HTERT RPE-1 (cell line): Measurements from ENCODE around the gene TET3.
"Not testable (repeated sequence)": the region's sequence is repeated elsewhere in the genome, so short reads cannot be mapped to it uniquely, and the experiment has no call there.

Experiments
- in situ Hi-C: fragments of 300-500 bp; cut with MboI; formaldehyde crosslinking; loops from 4 replicates; pipeline ENCODE4 v1.14.3; 2020; ENCODE audit warnings: low sequenced_read_pairs

Gene TET3

GRCh38 chr2:73984203-73984921 is at the start of gene TET3:
Gene TET3, plus strand, starts transcription at chr2:73984910. Its CDS starts 1,494 bp downstream, at chr2:73986404.
- in situ Hi-C loops: no loop called here

GRCh38 chr2:73935641-73936040 is 49.1 kb upstream of the TET3 start:
- in situ Hi-C loops: no loop called here

- in situ Hi-C loops: no loop called here
These were observed 47.4 kb upstream of the TET3 start for GRCh38 chr2:73937103-73937885.

- in situ Hi-C loops: no loop called here
These were observed 46.8 kb upstream of the TET3 start for GRCh38 chr2:73937899-73938298.

- in situ Hi-C loops: no loop called here
These were observed 45.9 kb upstream of the TET3 start for GRCh38 chr2:73938718-73939352.

GRCh38 chr2:73939419-73939818 is 45.3 kb upstream of the TET3 start:
- in situ Hi-C loops: no loop called here

- in situ Hi-C loops: not testable (repeated sequence)
These were observed 44.6 kb upstream of the TET3 start for GRCh38 chr2:73940066-73940465.

- in situ Hi-C loops: no loop called here
These were observed 42.0 kb upstream of the TET3 start for GRCh38 chr2:73942664-73943063.

GRCh38 chr2:73944714-73945113 is 40.0 kb upstream of the TET3 start:
- in situ Hi-C loops: no loop called here

- in situ Hi-C loops: no loop called here
These were observed 38.5 kb upstream of the TET3 start for GRCh38 chr2:73946215-73946614.

GRCh38 chr2:73946666-73947065 is 38.0 kb upstream of the TET3 start:
- in situ Hi-C loops: no loop called here

GRCh38 chr2:73947412-73948018 is 37.2 kb upstream of the TET3 start:
- in situ Hi-C loops: no loop called here

- in situ Hi-C loops: no loop called here
These were observed 34.9 kb upstream of the TET3 start for GRCh38 chr2:73949802-73950201.

GRCh38 chr2:73952499-73953446 is 31.9 kb upstream of the TET3 start:
- in situ Hi-C loops: no loop called here

GRCh38 chr2:73956218-73956865 is 28.4 kb upstream of the TET3 start:
- in situ Hi-C loops: no loop called here

- in situ Hi-C loops: no loop called here
These were observed 23.4 kb upstream of the TET3 start for GRCh38 chr2:73961274-73961673.

- in situ Hi-C loops: no loop called here
These were observed 22.7 kb upstream of the TET3 start for GRCh38 chr2:73961823-73962615.

GRCh38 chr2:73962798-73963197 is 21.9 kb upstream of the TET3 start:
- in situ Hi-C loops: no loop called here
